Right ventricle myocardium inferior (tissue), 1 donor: ENCODE results near the gene SYNCRIP. TPM values are rescaled to one million over a fixed set of nuclear protein-coding genes. Genes with fewer than 3 reads are reported as not detected.
A peak's percentile ranks its signal among the peaks of the same experiment; 100 is the strongest.
"Not testable (repeated sequence)": the region's sequence is repeated elsewhere in the genome, so short reads cannot be mapped to it uniquely, and the experiment has no call there.

Experiments used
- ATAC-seq: fragments of 200-7000 bp; cut with Tn5 transposase; one replicate; pipeline ENCODE4 v1.9.1; 2020; ENCODE audit warnings: mild to moderate bottlenecking, moderate library complexity
- DNase-seq: peaks from one replicate; pipeline ENCODE4 v3.0.0; 2021; ENCODE audit errors: missing footprints
- intact Hi-C: fragments of 100-400 bp; cut with DNase I; formaldehyde crosslinking; loops from one replicate; pipeline ENCODE4 v1.11.0; 2022
- total RNA-seq: library from RNA; stranded (reverse); fragmentation: NEBNext Ultra II Directional; extraction: Animal tissue kit (Norgen Biotek cat#: 25700); gene quantifications from one replicate; pipeline ENCODE4 v1.2.1, GENCODE V29; 2021
- donor health status: DM: no; HTN: yes; CAD: no; lungs with severe emphysema.

The SYNCRIP gene
- total RNA-seq, 1 donor from 2014 or later: 53.0 TPM

DNA sequence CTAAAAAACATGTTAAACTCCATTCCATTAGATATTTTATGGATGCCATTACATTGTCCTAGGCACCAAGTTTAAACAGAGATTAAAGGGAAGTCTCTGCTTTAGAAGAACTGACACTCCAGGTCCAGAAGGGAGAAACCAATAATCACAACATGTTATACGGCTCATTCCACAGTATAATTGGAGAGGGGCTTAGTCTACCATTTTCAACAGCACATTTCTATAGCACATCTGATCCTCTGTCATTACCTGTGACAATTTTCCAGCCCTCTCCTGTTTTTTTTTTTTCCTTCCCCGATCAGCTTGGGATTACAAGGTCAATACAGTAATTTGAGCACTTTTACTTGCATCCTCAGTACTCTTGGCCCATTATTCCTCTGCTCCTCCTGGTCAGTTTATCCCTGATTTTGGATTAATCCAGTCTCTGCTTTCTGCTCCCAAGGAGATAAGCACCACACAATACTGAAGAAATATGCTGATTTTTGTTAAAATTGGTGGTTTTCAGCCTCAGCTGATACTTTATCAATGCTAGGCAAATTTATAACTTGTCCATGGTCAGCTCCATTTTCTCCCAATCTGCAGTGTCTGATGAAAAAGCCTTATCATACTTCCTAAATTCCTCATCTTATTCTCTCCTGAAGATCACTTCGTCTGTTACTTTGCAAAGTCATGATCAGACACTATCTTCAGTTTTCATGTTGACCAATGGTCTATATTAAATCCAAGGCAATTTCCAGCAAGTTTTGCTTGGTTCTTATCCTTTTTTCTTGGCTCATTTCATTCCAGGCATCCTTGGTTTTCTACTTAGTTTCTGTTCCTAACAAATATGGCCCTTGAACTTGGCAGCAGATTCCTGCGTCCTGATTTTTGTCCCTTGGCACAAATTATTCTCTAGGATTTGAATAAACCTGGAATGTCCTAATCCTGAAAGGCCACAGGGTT, 30.8 kb upstream of the SYNCRIP start:
- no peak for DNase-seq
- ATAC-seq: no peak
- intact Hi-C loops: no loop called here

DNA sequence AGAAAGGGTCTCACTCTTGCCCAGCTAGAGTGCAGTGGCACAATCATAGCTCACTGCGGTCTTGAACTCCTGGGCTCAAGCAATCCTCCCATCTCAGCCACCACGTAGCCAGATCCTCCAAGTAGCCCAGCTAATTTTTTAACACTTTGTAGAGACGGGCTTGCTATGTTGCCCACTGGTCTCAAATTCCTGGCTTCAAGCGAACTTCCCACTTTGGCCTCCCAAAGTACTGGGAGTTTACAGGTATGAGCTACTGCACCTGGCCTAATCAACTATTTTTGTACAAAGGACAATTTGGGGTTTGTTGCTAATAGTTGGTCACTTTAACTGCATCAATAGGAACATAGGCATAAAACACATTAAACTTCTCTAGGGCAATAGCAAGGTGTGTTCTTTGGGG, 29.9 kb upstream of the SYNCRIP start:
- no peak for DNase-seq
- no peak for ATAC-seq
- intact Hi-C loops: no loop called here

DNA sequence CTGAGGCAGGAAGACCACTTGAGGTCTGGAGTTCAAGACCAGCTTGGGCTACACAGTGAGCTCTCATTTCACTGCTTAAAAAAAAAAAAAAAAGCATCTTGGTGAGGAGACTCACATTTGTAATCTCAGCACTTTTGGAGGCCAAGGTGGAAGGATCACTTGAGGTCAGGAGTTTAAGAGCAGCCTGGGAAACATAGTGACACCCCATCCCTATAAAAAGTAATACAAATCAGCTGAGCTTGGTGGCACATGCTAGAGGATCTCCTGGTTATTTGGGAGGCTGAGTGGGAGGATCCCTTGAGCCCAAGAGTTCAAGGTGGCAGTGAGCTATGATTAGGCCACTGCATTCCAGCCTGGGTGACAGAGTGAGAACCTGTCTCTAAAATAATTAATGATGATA, 29.4 kb upstream of the SYNCRIP start:
- DNase-seq: no peak
- intact Hi-C loops: no loop called here
- no peak for ATAC-seq

DNA sequence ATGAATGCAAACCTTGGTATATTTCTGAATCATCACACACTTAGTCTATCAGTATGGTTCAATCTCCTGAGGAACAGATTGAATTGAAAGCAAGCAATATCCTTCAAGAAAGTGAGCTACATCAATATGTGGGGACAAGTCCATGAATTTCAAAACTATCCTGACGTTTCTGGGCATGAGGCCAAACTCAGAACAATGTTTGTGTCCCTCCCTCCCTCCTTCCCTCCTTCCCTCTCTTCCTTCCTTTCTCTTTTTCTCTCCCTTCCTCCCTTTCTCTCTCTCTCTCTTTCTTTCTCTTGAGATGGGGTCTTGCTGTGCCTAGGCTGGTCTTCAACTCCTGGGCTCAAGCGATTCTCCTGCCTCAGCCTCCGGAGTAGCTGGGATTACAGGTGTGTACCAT, 27.9 kb upstream of the SYNCRIP start:
- intact Hi-C loops: no loop called here
- peak; percentile 50 for ATAC-seq
- no peak for DNase-seq

DNA sequence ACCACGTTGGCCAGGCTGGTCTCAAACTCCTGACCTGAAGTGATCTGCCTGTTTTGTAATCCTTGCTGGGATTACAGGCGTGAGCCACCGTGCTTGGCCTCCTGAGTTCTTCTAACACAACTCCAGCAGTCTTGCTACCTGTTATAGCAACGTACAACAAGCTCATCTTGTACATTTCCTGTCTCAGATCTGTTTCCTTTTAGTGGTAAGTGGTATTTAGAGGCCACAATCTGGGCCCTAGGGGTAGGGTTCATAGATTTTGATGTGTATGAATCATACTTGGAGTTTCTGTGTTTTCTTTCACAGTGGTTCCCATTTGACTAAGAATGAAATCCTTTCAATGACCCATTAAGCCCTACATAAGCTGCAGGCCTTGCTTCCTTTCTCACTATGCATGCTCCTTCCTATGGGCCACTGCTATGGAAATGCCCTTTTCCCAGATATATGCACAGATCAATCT, 27.1 kb upstream of the SYNCRIP start:
- DNase-seq (no peak), ATAC-seq (no peak)
- intact Hi-C loops: no loop called here

DNA sequence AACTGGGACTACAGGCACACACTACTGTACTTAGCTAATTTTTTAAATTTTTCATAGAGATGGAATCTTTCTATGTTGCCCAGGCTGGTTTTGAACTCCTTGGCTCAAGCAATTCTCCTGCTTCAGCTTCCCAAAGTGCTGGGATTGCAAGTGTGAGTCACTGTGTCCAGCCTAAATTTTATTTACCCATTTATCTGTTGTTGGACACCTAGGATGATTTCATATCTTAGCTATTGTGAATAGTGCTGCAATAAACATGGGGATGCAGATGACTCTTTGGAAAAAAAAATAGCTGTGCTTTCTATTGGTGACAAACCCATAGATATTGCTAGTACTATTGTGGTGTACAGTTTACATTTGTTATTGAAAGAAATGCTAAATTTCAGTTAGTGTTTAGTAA, 19.6 kb upstream of the SYNCRIP start:
- DNase-seq: no peak
- intact Hi-C loops: no loop called here
- no peak for ATAC-seq

DNA sequence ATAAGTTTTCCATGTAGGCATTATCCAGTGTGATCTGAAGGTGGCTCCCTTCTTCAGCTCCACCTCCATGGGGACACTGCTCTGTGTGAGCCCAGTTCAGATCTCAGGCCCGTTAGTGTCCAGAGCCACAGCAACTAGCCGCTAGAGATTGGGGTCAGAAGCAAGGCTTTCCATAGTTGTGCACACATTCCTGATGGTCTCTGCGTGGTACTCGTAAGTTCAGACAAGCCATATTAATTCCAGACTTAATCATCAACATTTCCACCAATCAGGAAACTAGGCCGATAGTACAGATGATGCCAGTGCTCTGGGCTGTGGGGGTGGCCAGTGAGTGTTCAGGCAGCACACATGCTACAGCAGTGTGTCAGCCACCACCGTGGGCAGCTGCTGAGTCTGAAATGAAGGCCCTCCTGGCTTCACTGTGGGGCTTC, 17.5 kb upstream of the SYNCRIP start:
- ATAC-seq (no peak), DNase-seq (no peak)
- intact Hi-C loops: no loop called here

DNA sequence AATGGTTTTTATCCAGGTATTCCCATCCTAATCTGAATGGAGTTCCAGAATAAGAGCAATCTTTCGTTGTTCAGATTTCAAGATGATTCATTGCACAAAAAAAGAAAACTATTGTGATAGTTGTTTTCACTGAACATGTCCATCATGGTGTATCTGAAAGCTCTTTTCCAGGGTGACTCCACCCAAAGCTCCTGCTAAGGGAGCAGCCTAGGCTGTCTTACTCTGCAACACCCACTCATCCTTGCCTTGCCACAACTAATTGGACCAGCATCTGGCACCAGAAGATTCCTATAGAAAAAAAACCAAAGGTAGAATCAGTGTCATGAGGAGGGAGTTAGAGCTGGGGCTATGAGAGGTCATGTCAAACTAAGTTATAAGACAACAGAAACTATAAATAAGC, 7.9 kb upstream of the SYNCRIP start:
- no peak for DNase-seq
- no peak for ATAC-seq
- intact Hi-C loops: no loop called here

DNA sequence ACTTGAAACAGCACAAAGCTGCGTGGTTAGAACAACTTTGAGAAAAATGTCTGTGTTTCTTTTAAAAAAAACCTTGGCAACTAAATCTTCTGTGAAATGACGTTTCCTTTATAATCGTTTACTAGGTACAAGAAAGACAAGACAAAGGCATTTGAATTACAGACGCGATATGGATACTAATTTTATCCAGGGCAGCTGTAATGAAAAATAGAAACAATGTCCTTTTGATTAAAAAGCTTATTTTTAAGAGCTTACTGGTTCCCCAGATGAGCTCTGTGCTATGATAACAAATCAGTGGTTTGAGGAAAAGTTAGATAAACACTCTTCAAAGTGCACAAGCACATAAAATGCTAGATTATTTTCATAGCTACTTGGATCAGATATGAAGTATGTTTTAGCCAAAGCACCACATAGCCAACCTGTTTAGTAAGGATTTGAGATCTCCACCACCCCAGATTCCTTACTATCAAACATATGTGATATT, 1.6 kb upstream of the SYNCRIP start:
- intact Hi-C loops: loop anchor here (10.0 kb wide), 1 partner anchor 220 kb away; no protein-coding TSS in a partner anchor
- no peak for ATAC-seq
- no peak for DNase-seq

DNA sequence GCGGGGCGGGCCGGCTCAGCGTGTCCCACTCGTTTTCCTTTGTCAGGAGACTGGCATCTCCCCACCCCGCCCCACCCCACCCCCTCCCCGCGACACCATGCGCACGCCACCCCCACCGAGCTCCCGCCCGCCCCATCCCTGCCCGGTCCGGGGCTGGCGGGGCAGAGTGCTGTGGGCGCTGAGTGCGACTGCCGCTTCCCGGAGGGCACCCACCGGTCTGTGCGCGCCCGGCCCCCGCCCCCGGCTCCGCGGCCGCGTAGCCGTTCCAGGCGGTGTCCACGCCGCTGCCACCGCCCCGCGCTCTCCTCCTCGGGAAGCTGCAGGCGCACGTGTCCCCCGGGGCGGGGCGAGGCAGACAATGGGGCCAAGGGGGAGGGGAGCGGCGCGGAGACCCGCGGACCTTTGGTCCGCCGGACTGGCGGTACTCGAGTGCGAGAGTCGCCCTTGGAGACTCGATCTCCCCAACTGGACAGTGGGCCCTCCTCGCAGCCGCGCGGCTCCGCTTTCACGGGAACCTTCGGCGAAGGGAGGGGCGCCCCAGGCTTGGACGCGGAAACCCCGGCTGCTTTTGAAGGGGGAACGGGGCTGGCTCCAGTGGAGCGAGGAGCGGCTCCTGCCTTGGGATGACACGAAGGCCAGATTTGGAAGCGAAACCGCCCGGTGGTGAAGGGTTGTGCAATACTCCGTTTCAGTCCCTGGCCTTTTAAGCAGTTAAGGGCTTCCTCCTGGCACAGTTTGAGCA, 1.0 kb upstream of the SYNCRIP start:
- ATAC-seq (peak; percentile 73), DNase-seq (peak; percentile 94)
- intact Hi-C loops: loop anchor here (1.0 to 10.0 kb wide), 2 partner anchors 35 to 221 kb away; no protein-coding TSS in a partner anchor

DNA sequence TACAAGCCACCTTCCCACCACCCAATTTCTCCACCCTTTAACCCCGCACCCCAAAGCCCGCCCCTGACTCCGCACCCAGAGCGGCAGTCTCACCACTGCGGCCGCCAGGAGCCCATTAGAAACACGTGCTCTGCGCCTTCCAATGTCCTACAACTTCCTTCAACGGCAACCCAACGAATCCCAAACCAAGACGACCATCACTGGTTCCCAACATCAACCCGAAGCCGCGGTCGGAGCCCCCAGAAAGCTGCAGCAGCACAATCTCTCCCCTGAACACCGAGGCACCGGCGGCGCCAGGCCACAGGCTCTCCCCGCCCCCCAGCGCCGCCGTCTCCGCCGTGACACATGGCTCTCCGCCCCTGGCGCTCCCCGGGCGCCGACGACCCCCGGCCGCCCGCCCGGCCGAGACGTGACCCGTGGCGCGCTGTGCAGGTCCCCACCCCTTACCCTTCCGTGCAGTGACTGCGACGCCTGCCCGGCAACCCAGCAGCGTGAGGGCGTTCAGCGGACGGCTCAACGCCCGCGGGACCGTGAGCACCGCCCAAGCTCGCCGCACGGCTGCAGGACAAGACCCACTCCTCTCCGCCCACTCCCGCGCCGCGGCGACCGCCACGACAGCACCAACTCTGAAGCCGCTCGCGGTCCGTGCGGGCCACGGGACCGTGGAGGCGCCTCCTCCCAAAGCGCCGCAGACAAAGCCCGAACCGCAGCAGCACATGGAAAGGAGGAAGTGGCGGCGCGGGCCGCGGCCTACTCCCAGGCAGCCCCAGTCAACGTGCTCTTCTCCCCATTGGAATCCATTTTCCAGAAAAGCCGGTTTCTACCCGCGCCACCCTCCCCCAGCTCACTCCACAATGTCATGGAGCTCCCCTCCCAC, 551 bp downstream of the SYNCRIP start:
- intact Hi-C loops: loop anchor here (1.0 to 10.0 kb wide), 2 partner anchors 48 to 223 kb away; no protein-coding TSS in a partner anchor
- ATAC-seq (peak; percentile 0), DNase-seq (peak; percentile 91)

DNA sequence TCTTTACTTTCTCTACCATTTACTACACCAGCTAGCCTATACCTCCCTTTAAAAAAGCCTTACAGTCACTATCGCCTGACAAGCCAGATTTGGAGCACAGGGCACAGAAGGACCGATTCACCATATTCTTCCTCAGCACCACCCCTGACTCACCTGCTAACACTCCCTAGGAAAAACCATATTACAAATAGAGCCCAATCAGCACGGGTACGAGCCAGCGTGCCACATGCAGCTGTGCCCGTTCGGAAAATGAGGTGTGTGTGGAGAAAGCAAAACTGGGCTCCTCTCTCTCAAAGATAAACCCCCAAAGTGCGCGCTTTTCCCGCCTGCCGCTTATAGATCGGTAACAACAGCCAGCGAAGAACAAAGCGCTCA, 1.2 kb downstream of the SYNCRIP start:
- DNase-seq (peak; percentile 66), ATAC-seq (no peak)
- intact Hi-C loops: loop anchor here (10.0 kb wide), 1 partner anchor 223 kb away; no protein-coding TSS in a partner anchor

DNA sequence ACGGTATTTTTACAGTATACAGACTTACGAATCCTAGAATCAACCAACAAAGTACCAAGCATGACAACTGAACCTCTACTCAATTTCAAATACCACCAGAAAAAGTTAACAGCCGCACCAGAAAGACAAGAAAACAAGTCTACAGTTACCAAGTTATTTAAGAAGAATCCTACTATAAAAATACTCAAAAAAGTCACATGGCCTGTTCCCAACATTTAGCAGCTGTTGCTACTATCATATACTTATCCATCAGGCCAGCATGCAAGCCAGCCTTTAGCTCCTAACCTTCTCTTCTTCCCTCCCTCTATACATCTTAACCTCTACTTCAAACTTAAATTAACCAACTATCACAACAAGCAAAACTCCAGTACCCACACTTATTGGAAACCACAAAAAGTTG, 1.9 kb downstream of the SYNCRIP start:
- intact Hi-C loops: loop anchor here (10.0 kb wide), 1 partner anchor 224 kb away; no protein-coding TSS in a partner anchor
- no peak for ATAC-seq
- DNase-seq: no peak

DNA sequence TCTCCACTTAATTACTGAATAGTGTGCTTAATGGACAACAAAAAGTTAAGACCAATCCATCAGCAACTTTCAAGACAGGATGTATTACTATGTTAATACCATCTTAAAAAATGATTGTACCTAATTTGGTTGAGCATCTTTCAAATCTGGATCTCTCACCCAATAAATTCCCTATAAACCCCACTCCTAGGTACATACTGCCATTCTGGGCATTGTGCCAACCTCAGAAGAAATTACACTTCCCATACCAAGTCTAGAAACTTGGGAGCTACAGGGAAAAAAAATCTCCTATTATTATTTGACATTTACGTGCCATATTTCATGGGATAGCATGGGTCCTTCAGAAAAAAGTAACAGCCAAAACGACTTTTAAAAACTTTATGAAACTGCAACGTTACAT, 5.1 kb downstream of the SYNCRIP start:
- intact Hi-C loops: no loop called here
- no peak for DNase-seq
- ATAC-seq: no peak

DNA sequence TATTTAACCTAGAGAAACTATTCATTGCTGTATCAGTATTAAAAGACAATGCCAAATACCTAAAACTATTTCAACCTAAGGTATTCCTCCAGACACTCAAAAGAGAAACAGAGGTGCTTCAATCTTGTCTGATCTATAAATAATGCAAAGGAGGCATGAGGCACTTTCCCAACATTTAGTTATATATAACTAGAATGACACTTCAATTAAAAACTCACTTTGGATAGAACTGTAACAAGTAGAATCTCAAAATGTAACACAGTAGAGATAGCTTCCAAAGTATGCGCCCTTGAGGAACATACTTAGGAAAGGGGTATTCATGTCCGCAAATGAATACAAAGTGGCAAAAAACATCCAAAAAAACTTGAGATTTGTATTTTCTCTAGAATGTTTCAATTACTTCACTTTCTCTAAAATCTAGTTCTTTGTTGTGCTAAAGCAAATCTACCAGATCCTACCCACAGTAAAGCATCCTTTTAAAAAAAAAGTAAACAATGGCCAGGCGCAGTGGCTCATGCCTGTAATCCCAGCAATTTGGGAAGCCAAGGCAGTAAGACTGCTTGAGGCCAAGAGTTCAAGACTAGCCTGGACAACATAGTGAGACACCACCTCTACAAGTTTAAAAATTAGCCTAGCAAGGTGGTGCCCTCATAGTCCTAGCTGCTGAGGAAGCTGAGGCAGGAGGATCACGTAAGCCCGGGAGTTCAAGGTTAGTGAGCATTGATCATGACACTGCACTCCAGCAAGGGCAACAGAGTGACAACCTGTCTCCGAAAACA, 10.3 kb downstream of the SYNCRIP start:
- intact Hi-C loops: no loop called here
- ATAC-seq: no peak
- no peak for DNase-seq

DNA sequence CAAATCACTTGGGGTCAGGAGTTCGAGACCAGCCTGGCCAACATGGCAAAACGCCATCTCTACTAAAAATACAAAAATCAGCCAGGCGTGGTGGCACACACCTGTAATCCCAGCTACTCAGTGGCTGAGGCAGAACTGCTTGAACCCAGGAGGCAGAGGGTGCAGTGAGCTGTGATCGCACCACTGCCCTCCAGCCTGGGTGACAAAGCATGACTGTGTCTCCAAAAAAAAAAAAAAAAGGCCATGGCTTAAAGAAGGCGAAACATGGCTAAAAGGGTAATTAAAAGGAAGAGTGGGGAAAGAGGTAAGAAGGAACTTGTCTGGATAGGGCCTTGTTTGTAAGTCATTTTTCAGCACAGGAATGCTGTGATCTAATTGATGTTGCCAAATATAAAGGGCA, 11.6 kb downstream of the SYNCRIP start:
- ATAC-seq, DNase-seq, intact Hi-C loops: not testable (repeated sequence)

DNA sequence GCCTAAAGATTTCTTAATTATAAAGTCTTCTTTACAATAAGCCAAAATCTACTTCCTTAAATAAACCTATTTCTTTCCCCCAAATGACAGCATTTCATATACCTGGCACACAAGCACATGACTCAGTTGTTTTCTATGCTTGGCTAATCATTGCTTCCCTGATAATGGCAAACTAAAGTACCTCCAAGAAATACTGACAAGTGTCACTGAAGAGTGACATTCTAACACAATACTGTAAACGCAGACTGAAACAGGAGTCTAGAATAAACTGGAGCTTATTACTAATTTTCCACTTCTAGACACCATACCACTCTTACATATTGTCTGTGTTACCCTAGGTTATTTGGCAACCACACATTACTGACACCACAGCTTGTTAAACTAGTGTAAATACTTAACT, 14.3 kb downstream of the SYNCRIP start:
- ATAC-seq (no peak), DNase-seq (no peak)
- intact Hi-C loops: no loop called here

DNA sequence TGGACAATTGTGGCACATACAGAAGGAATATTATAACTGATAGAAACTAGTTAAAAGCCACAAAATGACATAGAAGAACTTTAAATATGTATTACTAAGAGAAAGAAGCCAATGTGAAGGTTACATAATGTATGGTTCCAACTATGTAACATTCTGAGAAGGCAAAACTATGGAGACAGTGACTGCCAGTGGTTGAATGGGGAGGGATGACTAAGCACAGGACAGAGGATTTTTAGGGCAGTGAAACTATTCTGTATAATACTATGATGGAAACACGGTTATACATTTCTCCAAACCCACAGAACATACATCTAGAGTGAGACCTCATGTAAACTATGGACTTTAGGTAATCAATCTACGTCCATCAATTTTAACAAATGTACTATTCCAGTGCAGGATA, 22.4 kb downstream of the SYNCRIP start:
- intact Hi-C loops: no loop called here
- no peak for DNase-seq
- no peak for ATAC-seq
